Stimulated activated CD8-positive, alpha-beta memory T cell treated with anti-CD3 and anti-CD28 coated beads, Interleukin-7, amount 100 ng/mL, for 4 hours (primary cell): ENCODE results near the gene TMEM203.
"Not testable (repeated sequence)": the region's sequence is repeated elsewhere in the genome, so short reads cannot be mapped to it uniquely, and the experiment has no call there.

ENCODE experiments used
- DNase-seq, 2 donors: peaks; one replicate each; pipeline ENCODE4 v3.0.0-alpha.2; 2020; ENCODE audit warnings: low read depth in 2 of 2

The TMEM203 gene

DNA sequence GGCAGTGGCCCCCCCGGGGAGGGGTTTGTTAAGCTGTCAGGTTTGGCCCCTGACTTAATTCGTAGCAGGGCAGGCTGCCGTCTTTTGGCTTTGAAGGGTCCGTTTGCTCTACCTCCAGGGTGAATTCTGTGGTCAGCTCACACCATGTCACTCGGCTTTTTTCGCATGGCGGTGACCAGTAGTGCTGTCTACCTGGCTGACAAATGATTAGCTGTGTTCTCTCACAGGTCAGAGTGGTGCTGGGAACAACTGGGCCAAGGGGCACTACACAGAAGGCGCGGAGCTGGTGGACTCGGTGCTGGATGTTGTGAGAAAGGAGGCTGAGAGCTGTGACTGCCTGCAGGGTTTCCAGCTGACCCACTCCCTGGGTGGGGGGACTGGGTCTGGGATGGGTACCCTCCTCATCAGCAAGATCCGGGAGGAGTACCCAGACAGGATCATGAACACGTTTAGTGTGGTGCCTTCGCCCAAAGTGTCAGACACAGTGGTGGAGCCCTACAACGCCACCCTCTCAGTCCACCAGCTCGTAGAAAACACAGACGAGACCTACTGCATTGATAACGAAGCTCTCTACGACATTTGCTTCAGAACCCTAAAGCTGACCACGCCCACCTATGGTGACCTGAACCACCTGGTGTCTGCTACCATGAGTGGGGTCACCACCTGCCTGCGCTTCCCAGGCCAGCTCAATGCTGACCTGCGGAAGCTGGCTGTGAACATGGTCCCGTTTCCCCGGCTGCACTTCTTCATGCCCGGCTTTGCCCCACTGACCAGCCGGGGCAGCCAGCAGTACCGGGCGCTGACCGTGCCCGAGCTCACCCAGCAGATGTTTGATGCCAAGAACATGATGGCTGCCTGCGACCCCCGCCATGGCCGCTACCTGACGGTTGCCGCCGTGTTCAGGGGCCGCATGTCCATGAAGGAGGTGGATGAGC is 37.1 kb upstream of the TMEM203 start:
- no peak for DNase-seq

- DNase-seq = peak; percentile 44 to 76
Observed at GRCh38 chr9:137241490-137242268, 36.2 kb upstream of the TMEM203 start.

- DNase-seq = peak; percentile 96 to 99
Observed at GRCh38 chr9:137240841-137241489, 35.5 kb upstream of the TMEM203 start, which contains the start of gene TUBB4B. Gene TUBB4B (plus strand): TSS chr9:137241287. CDS start chr9:137241361, 74 bp downstream.

DNA sequence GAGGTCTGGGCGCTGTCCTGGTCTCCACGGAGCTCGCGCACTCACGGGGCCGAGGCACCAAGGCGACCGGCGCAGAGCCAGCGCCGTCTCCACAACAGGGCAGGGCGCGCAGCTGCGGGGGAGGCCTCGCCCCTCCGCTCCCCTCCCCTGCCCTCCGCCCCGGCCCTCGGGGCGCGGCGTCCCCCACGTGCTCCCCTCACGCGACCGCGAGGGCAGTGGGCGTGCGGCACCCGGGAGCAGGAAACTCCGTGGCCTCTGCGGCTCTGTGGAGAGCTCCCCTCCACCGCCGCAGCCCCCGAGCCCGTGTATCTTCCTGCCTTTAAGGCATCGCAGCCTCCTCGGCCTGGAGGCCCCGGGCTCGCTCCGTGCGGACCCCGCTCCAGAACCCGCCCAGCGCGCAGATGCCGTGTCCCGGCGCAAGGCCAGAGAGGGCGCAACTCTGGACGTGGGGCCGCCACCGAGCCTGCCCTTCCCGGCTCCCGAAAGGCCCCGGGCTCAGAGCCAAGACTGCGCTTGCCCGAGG is 34.9 kb upstream of the TMEM203 start:
- DNase-seq = peak; percentile 40 to 75

DNA sequence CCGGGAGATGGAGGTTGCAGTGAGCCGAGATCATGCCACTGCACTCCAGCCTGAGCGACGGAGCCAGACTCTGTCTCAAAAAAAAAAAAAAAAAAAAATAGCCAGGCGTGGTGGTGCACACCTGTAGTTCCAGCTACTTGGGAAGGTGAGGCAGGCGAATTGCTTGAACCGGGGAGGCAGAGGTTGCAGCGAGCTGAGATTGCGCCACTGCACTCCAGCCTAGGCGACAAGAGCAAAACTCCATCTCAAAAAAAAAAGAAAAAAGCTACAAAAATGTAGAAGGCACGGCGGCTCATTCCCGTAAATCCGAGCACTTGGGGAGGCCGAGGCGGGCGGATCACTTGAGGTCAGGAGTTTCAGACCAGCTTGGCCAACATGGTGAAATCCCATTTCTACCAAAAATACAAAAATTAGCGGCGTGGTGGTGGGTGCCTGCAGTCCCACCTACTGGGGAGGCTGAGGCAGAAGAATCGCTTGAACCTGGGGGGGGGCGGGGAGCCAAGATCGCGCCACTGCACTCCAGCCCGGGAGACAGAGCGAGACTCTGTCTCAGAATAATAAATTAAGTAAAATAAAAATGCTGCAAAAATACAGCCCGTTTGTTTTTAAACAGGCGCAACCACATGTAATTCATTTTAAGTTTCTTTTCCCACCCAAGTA is 34.2 kb upstream of the TMEM203 start:
- not testable (repeated sequence) for DNase-seq

GRCh38 chr9:137237759-137238726 is 32.6 kb upstream of the TMEM203 start:
- no peak for DNase-seq

DNA sequence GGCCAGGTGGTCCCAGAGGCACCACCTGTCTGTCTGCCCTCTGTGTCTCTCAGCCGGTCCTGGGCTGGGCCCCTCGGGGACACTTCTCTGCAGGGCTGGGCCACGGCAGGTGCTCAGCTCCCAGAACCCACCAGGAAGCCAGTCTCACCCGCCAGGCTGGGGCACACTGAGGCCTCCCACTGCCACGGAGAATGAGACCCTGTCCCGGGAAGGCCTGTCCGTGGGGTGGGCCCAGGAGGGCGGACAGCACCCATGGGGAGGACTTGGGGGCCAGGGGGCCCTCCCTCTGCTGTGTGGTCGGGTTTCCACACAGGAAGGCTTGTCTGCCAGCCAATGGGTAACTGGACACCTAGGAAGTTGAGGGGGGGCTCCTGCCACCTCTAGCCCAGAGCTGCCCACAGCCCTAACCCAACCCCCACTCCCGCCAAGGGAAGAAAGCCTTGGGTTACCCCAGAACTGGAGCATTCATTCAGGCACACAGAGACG is 31.5 kb upstream of the TMEM203 start:
- no peak for DNase-seq

DNA sequence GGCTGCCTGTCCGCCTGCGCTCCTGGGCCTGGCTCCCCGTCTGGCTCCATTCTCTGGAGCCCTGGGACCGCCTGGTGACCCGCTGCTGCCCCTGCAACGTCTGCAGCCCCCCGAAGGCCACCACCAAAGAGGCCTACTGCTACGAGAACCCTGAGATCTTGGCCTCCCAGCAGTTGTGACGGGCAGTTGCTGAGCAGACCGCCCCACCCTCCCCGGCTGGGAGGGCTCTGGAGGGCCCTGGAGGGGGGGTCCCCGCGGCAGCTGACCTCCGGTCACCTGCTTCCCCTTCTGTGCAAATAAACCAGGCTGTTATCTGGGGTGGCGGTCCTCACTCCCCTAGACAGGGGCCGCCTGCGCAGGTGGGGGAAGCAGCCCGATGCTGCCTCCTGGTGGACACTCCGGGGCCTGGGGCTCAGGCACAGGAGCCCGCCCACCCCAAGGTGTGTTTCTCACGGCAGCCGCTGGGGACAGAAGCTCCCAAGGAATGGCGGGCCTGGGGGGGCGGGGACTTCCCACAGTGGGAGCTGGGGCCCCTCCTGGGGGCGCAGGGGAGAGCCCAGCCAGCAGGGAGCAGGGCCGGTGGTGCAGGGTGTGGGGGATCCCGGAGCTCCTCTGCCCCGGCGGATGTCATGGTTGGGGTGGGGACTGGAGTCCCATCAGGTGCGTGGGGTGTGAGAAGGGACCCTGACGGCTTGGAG is 30.9 kb upstream of the TMEM203 start:
- peak; percentile 78 to 81 for DNase-seq

- DNase-seq = no peak
Observed at GRCh38 chr9:137235424-137236237, 30.2 kb upstream of the TMEM203 start.

DNA sequence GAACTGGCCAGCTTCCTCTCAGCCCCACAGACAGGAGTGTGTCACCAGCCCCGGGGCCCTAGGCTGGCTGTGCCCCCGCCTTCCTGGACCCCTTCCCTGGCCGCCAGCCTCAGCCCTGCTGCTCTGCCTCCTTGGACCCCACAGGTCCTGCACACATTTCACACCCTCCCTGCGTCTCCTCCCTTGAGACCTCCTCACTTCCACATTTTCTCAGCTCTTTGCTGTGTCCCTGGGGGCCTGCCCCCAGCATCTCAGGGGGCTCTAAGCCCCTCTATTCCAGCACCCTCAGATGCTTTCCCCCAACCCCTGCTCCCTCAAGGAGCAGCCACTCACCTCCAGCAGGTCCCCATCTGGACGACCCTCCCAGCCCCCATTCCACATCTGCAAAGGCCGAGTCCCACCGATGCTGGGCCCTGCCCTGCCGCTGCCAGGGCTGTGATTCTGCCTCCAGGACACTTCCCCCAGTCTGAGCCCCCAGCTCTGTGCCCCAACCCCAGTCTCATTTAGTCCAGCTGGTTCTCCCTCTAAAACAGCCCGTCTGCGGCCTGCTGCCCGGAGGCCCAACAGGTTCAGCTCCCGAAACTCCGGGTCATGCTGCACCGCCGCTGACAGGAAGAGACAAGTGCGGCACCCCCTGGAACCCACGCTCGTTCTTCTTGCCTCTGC is 29.4 kb upstream of the TMEM203 start:
- no peak for DNase-seq

DNA sequence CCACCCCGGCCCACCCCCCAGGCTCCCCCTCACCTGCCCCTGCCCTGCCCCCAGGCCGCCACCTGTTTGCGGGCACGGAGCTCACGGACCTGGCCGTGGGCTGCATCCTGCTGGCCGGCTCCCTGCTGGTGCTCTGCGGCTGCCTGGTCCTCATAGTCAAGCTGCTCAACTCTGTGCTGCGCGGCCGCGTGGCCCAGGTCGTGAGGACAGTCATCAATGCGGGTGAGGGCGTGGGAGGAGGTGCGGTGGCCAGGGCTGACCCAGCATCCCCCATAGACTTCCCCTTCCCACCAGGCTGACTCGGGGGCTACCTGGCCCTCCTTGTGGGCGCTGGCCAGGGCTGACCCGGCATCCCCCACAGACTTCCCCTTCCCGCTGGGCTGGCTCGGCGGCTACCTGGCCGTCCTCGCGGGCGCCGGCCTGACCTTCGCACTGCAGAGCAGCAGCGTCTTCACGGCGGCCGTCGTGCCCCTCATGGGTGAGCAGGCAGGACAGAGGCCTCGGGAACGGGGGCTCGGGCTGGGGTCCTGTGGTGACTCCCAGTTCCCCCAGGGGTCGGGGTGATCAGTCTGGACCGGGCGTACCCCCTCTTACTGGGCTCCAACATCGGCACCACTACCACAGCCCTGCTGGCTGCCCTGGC is 28.7 kb upstream of the TMEM203 start:
- no peak for DNase-seq

DNA sequence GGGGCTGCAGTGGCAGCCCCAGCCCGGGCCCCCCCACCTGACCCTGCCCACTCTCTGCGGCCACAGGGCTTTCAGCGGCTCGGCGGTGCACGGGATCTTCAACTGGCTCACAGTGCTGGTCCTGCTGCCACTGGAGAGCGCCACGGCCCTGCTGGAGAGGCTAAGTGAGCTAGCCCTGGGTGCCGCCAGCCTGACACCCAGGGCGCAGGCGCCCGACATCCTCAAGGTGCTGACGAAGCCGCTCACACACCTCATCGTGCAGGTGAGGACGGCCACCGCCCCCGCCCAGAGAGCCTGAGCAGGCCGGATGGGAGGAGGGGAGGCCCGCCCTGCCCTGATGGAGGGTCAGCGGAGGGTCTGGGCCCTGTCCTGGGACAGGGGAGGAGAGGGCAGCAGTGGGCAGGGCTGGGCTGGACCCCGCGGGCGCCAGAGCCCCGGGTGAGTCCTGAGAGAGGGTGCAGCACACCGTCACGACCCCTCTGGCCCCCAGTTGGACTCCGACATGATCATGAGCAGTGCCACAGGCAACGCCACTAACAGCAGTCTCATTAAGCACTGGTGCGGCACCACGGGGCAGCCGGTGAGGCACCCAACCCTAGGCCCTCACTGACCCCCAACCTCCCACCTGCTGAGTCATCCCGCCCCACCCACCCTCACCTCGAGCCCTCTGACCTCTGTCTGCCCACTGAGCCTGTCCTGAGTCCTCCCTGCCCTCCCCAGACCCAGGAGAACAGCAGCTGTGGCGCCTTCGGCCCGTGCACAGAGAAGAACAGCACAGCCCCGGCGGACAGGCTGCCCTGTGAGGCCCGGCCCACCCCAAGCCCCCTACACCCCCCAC is 27.9 kb upstream of the TMEM203 start:
- DNase-seq = no peak

DNA sequence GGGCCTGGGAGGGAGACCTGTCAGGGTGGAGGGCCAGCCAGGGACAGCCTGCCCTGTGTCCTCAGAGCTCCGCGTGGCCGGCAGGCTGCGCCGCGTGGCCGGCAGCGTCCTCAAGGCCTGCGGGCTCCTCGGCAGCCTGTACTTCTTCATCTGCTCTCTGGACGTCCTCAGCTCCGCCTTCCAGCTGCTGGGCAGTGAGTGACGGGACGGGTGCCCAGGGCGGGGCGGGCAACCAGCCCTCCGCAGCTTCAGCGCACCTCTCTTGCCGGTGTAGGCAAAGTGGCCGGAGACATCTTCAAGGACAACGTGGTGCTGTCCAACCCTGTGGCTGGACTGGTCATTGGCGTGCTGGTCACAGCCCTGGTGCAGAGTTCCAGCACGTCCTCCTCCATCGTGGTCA is 27.1 kb upstream of the TMEM203 start:
- no peak for DNase-seq

GRCh38 chr9:137232101-137232500 is 26.7 kb upstream of the TMEM203 start:
- DNase-seq = no peak

- no peak for DNase-seq
Observed at GRCh38 chr9:137231372-137232039, 26.1 kb upstream of the TMEM203 start.
